Right atrium auricular region (tissue), 2 donors: ENCODE measurements around the gene FGFR2. TPM values are rescaled to one million over a fixed set of nuclear protein-coding genes. Genes with fewer than 3 reads are reported as not detected.

Experiments used
- DNase-seq: peaks from one replicate; pipeline ENCODE4 v3.0.0-alpha.2; 2019; ENCODE audit warnings: low spot score
- H3K27ac ChIP-seq, 2 donors: fragments of 200-600 bp; sonication (generic); 1 replicate in 1 of 2; 2 replicates in 1 of 2; pipeline ENCODE4 v1.5.1; 2016 to 2019
- H3K27me3 ChIP-seq, 2 donors: fragments of 200-600 bp; sonication (generic); one replicate each; pipeline versions ENCODE4 v1.5.1 to v1.6.0; 2017 to 2019
- H3K36me3 ChIP-seq: fragments of 200-600 bp; sonication (generic); one replicate; pipeline ENCODE4 v1.5.1; 2016
- H3K4me1 ChIP-seq, 2 donors: fragments of 200-600 bp; sonication (generic); one replicate each; pipeline versions ENCODE4 v1.5.1 to v1.6.0; 2017 to 2019
- H3K4me3 ChIP-seq, 2 donors: fragments of 200-600 bp; sonication (generic); 1 replicate in 1 of 2; 2 replicates in 1 of 2; pipeline ENCODE4 v1.5.1; 2017 to 2019; ENCODE audit warnings: mild to moderate bottlenecking in 1 of 2, moderate library complexity in 1 of 2
- H3K9me3 ChIP-seq, 2 donors: fragments of 200-600 bp; sonication (generic); one replicate each; pipeline ENCODE4 v1.5.1; 2019
- CTCF ChIP-seq, 2 donors: fragments of 200-600 bp; sonication (generic); IDR thresholded peaks; one replicate each; pipeline ENCODE4 v1.5.1; 2019; ENCODE audit warnings: antibody characterized with exemption in 2 of 2
- total RNA-seq, 2 donors: library from RNA; depleted of rRNA; stranded (reverse); fragments of >200 nt; gene quantifications; one replicate each; pipeline ENCODE4 v1.1.0, GENCODE V29; 2016

The FGFR2 gene
- total RNA-seq, 2 donors from 2014 or later: 2.8 to 19.0 TPM

- Histone ChIP-seq H3K9me3 (no peaks in the 10 kb centered on the region), H3K4me1 (no peaks in the 10 kb centered on the region), H3K27ac (no peak overlapping the region), H3K4me3 (no peak overlapping the region), H3K36me3 (no peaks in the 10 kb centered on the region), H3K27me3 (no peaks in the 10 kb centered on the region)
- no peak for TF ChIP-seq CTCF (IDR thresholded peaks at IDR 0.05)
- DNase-seq: no peak
Measured at GRCh38 chr10:121543545-121543944, 54.7 kb downstream of the FGFR2 start.

- no peak overlapping the region for H3K4me3 ChIP-seq
- no peak for TF ChIP-seq CTCF (IDR thresholded peaks at IDR 0.05)
- no peaks in the 10 kb centered on the region for H3K9me3 ChIP-seq
- H3K27me3 ChIP-seq: no peaks in the 10 kb centered on the region
- no peak overlapping the region for H3K27ac ChIP-seq
- no peaks in the 10 kb centered on the region for H3K36me3 ChIP-seq
- no peak for DNase-seq
- H3K4me1 ChIP-seq: no peaks in the 10 kb centered on the region
Measured at GRCh38 chr10:121541450-121542120, 56.7 kb downstream of the FGFR2 start.

- Histone ChIP-seq H3K4me1 (no peaks in the 10 kb centered on the region), H3K9me3 (no peaks in the 10 kb centered on the region), H3K27ac (no peak overlapping the region), H3K27me3 (no peaks in the 10 kb centered on the region), H3K4me3 (no peak overlapping the region), H3K36me3 (no peaks in the 10 kb centered on the region)
- TF ChIP-seq CTCF (IDR thresholded peaks at IDR 0.05): no peak
- no peak for DNase-seq
Measured at GRCh38 chr10:121540732-121541395, 57.4 kb downstream of the FGFR2 start.

GRCh38 chr10:121539786-121540185, 58.5 kb downstream of the FGFR2 start:
- no peaks in the 10 kb centered on the region for H3K36me3 ChIP-seq
- no peaks in the 10 kb centered on the region for H3K4me1 ChIP-seq
- no peak for TF ChIP-seq CTCF (IDR thresholded peaks at IDR 0.05)
- DNase-seq: no peak
- no peaks in the 10 kb centered on the region for H3K27me3 ChIP-seq
- H3K27ac ChIP-seq: no peak overlapping the region
- no peaks in the 10 kb centered on the region for H3K9me3 ChIP-seq
- H3K4me3 ChIP-seq: no peak overlapping the region

GRCh38 chr10:121536310-121536913, 61.8 kb downstream of the FGFR2 start:
- no peaks in the 10 kb centered on the region for H3K36me3 ChIP-seq
- no peak for DNase-seq
- no peaks in the 10 kb centered on the region for H3K4me1 ChIP-seq
- TF ChIP-seq CTCF (IDR thresholded peaks at IDR 0.05): no peak
- H3K4me3 ChIP-seq: no peak overlapping the region
- no peaks in the 10 kb centered on the region for H3K9me3 ChIP-seq
- no peaks in the 10 kb centered on the region for H3K27me3 ChIP-seq
- no peak overlapping the region for H3K27ac ChIP-seq
